ENCODE results near the gene OLFM1.

OLFM1 gene

DNA sequence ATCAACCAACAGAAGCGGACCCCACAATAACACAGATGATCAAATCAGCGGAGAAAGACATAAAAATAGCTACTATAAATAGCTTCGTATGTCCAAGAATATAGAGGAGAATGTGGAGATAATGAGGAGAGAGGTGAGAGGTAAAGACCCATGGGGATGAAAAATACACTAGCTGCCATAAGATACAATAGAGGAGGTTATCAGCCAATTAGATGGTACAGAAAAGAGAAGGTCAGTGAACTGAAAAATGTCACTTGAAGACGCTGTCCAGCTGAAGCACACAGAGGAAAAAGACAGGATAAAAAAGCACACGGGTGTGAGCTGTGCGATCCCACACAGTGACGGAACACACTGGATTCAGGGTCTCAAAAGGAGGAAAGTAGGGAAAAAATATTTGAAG, 73.4 kb downstream of the OLFM1 start:
- no peak for TF ChIP-seq TAF1 (IDR thresholded peaks at IDR 0.05; ENCODE audit: borderline replicate concordance, insufficient read depth, low read length)
- TF ChIP-seq POLR2AphosphoS5 (IDR thresholded peaks at IDR 0.05; ENCODE audit: low read depth, low read length): no peak
- TF ChIP-seq REST (IDR thresholded peaks at IDR 0.05; ENCODE audit: insufficient read depth in 1 of 2, low read depth in 2 of 2, low read length in 2 of 2): no peak
- no peak for TF ChIP-seq FOXP2 (optimal IDR thresholded peaks at IDR 0.05; ENCODE audit: borderline replicate concordance, extremely low read depth, extremely low read length, insufficient read depth)
- TF ChIP-seq SIN3A (IDR thresholded peaks at IDR 0.05; ENCODE audit: borderline replicate concordance, insufficient read depth, low read length): no peak

DNA sequence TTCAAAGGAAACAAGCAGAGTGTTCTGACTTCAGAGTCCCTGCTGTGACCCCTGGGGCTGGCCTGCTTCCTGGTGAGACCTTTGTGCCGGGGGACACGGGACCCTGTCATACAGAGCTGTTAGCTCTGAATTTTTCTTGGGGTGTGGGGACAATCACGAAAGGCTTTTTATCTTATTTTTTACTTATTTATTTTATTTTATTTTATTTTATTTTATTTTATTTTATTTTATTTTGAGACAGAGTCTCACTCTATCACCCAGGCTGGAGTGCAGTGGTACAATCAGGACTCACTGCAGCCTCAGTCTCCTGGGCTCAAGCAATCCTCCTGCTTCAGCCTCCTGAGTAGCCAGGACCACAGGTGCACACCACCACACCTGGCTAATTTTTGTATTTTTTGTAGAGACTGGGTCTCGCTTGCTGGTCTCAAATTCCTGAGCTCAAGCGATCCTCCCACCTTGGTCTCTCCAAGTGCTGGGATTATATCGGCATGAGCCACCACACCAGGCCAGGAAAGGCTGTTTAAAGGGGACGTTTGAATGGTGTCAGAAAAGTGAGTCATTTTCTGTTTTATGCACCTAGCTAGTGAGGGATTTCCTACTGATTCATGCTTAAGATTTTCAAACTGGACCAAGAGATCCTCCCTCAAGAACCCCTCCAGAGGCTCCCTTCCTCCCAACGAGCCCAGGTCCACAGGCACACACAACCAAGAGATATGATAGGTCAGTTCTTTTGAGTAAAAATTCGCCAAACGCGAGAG, 75.7 kb downstream of the OLFM1 start:
- TF ChIP-seq TAF1 (IDR thresholded peaks at IDR 0.05; ENCODE audit: borderline replicate concordance, insufficient read depth, low read length) (no peak), REST (IDR thresholded peaks at IDR 0.05; ENCODE audit: insufficient read depth in 1 of 2, low read depth in 2 of 2, low read length in 2 of 2) (no peak), POLR2AphosphoS5 (IDR thresholded peaks at IDR 0.05; ENCODE audit: low read depth, low read length) (no peak), FOXP2 (optimal IDR thresholded peaks at IDR 0.05; ENCODE audit: borderline replicate concordance, extremely low read depth, extremely low read length, insufficient read depth) (no peak), SIN3A (IDR thresholded peaks at IDR 0.05; ENCODE audit: borderline replicate concordance, insufficient read depth, low read length) (no peak)

- TF ChIP-seq SIN3A (IDR thresholded peaks at IDR 0.05; ENCODE audit: borderline replicate concordance, insufficient read depth, low read length): no peak
- no peak for TF ChIP-seq TAF1 (IDR thresholded peaks at IDR 0.05; ENCODE audit: borderline replicate concordance, insufficient read depth, low read length)
- no peak for TF ChIP-seq FOXP2 (optimal IDR thresholded peaks at IDR 0.05; ENCODE audit: borderline replicate concordance, extremely low read depth, extremely low read length, insufficient read depth)
- no peak for TF ChIP-seq POLR2AphosphoS5 (IDR thresholded peaks at IDR 0.05; ENCODE audit: low read depth, low read length)
- no peak for TF ChIP-seq REST (IDR thresholded peaks at IDR 0.05; ENCODE audit: insufficient read depth in 1 of 2, low read depth in 2 of 2, low read length in 2 of 2)
Observed at GRCh38 chr9:135164036-135164435, 76.6 kb downstream of the OLFM1 start.

DNA sequence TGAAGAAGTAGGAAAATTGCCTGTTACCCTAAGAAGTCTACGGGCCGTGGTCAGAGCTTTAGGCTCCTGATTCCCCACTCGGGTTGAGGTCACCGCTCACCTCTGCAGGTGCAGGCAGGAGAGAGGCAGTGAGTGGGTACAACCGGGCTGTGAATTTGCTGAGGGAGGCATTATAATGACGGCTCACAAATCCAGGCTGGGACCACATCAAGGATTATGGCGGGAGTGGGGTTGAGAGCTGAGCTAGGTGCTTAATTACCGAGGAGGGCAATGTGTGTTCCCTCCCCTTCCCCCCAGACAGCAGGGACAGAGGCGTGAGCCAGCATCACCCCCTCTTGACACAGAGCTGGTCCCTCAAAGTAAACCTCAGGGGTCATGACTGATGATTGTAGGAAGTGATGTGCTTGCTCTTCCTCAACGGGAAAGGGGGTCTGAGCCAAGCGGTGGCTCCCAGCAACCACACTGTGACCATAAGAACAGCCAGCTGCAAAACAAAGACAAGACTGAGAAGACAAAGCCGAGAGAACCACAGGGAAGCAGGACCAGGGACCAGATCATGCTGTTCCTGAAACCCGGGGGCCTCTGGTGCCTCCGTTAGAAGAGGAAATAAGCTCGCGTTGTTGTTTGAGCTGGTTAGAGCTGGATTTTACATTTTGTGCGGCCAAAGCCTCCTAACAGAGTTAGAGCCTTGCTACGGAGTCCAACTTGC, 77.7 kb downstream of the OLFM1 start:
- TF ChIP-seq POLR2AphosphoS5 (IDR thresholded peaks at IDR 0.05; ENCODE audit: low read depth, low read length) (no peak), SIN3A (IDR thresholded peaks at IDR 0.05; ENCODE audit: borderline replicate concordance, insufficient read depth, low read length) (no peak), REST (IDR thresholded peaks at IDR 0.05; ENCODE audit: insufficient read depth in 1 of 2, low read depth in 2 of 2, low read length in 2 of 2) (no peak), TAF1 (IDR thresholded peaks at IDR 0.05; ENCODE audit: borderline replicate concordance, insufficient read depth, low read length) (no peak), FOXP2 (optimal IDR thresholded peaks at IDR 0.05; ENCODE audit: borderline replicate concordance, extremely low read depth, extremely low read length, insufficient read depth) (no peak)

All from PFSK-1 (cell line).